ENCODE results near the gene DNAJC21.

Gene DNAJC21

DNA sequence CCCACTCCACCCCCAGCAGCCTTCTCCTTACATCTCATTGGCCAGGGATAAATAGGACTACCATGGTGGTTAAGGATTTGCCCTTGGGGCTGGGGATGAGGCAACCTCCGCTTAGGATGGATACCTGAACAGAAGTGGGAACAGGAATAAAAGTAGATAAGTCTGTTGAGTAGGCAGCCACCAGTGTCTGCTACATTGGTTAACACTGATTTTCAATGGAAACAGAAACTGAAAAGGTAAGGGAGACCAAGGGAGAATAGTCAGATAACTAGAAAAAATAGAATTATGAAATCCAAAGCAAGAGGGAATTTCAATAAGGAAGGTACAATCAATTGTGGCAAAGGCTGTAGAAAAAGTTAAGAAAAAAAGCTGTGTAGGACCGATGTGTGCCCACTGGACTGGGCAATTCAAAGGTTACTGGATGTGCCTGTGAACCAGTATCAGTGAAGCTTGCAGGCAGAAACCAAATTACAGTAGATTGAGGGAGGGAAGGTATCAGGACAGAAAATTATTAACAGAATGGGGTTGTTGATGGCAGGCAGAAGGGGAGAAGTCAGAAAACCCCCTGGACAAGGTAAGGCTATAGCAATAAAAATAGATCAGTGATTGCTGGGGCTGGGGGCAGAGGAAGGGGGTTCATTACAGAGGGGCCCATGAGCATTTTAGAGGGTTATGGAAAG lies 48.7 kb downstream of the DNAJC21 start:
- DNase-seq: no peak

- DNase-seq: no peak
These were observed 49.3 kb downstream of the DNAJC21 start for GRCh38 chr5:34978681-34979080.

GRCh38 chr5:34982823-34983222 lies 53.5 kb downstream of the DNAJC21 start:
- no peak for DNase-seq

- no peak for DNase-seq
These were observed 57.6 kb downstream of the DNAJC21 start for GRCh38 chr5:34986965-34987364.

- no peak for DNase-seq
These were observed 62.3 kb downstream of the DNAJC21 start for GRCh38 chr5:34991486-34992238.

- DNase-seq: no peak
These were observed 64.6 kb downstream of the DNAJC21 start for GRCh38 chr5:34993951-34994350.

DNA sequence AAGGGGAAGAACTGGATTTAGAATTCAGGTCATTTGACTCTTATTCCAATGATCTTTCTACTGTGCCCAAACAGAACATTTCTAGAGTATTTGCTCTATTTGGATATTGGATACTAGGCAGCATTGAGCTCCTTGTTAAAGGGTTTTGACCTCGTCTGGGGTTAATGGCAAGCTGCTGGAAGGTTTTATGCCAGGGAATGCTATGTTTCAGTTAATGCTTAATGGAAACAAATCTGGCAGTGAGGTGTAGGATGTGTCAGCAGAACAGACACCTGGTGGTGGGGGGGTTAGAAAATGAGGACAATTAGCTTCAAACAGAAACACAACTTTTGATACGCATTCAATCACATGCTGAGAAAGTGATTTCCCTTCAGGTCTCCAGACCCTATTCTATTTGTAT lies 66.9 kb downstream of the DNAJC21 start:
- no peak for DNase-seq

- no peak for DNase-seq
These were observed 68.9 kb downstream of the DNAJC21 start for GRCh38 chr5:34998058-34998789.

DNA sequence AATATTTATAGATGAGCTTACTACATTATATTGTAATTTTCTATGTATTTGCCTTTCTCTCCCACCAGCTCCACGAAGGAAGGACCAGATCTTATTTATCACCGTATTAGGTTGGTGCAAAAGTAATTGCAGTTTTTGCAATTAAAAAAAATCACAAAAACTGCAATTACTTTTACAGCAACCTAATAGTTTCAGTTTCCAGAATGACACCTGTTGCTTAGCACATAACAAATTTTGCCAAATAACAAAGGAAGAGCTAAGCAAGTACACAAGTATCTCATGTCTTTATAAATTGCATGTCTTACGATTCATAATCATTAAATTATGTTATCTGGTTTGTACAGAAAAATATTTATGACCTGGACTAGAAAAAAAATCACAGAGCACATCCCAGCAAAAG lies 72.5 kb downstream of the DNAJC21 start:
- DNase-seq: no peak

GRCh38 chr5:35002459-35002858 lies 73.1 kb downstream of the DNAJC21 start:
- no peak for DNase-seq

- DNase-seq: peak in 41 of 56 donors; percentile 0 to 68 (median 21)
These were observed 73.9 kb downstream of the DNAJC21 start for GRCh38 chr5:35003018-35003957.

DNA sequence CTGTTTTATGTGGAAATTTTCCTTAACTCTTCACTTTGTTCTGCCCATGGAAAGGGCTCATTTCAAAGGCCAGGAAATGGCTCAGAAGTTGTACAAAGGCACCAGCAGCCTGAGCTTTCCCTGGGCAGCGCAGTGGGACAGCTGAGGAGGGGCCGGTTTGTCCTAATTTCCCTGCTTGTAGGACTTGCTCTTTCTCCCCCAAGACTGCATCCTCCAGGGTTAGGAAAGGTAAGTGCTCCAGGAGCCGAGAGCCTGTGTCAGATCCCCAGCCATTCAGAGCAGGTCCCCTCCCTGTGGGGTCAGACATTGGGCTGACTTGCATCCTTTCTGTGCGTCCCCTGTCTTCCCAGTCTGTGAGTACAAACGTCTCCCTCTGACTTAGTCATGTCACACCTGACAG lies 74.8 kb downstream of the DNAJC21 start:
- DNase-seq: no peak

DNA sequence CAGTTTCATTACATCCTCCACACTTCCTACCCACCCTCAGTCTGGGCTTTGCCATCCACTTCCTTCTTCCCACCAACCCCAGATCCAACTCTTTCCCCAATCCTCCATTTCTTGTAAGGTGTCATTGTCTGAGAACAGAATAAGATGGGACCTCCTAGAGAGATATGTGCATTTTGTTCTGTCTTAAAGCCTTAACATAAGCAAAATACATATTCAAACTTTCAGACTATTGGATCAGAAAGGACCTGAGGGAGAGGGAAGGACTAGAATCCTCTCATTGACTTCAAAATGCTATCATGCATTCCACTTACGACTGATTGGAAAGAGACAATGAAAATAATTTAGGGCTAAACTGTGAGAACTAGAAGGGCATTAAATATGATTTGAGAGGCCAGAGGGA lies 75.4 kb downstream of the DNAJC21 start:
- no peak for DNase-seq
